ENCODE results near the gene NFE2L1.

- no peak for TF ChIP-seq POLR2A (IDR thresholded peaks at IDR 0.05; ENCODE audit: low read depth, low read length)
- no peak for TF ChIP-seq POLR2AphosphoS5 (IDR thresholded peaks at IDR 0.05; ENCODE audit: low read depth, low read length)
- TF ChIP-seq TAF1 (IDR thresholded peaks at IDR 0.05; ENCODE audit: low read depth, low read length), result no peak
- TF ChIP-seq POU2F2 (IDR thresholded peaks at IDR 0.05; ENCODE audit: low read depth, low read length), result no peak
- no peak for TF ChIP-seq PAX5 (IDR thresholded peaks at IDR 0.05; ENCODE audit: insufficient read depth, low read length, severe bottlenecking)
- TF ChIP-seq SPI1 (IDR thresholded peaks at IDR 0.05; ENCODE audit: low read depth, low read length), result no peak
Measured at GRCh38 chr17:48045316-48046001, 2.7 kb upstream of the NFE2L1 start.
